H9 (cell line): Measurements from ENCODE around the gene NHP2. TPM values are rescaled to one million over a fixed set of nuclear protein-coding genes. Genes with fewer than 3 reads are reported as not detected.

ENCODE experiments used
- DNase-seq: peaks from one replicate; pipeline ENCODE4 v3.0.0-alpha.2; 2017
- H2AFZ ChIP-seq: one replicate; pipeline ENCODE4 v1.6.1; 2013; ENCODE audit warnings: mild to moderate bottlenecking, low read length, control low read depth, moderate library complexity
- H2AK5ac ChIP-seq: 2 replicates; pipeline ENCODE4 v1.6.1; 2013; ENCODE audit warnings: low read length, control low read depth, mixed read lengths; ENCODE audit not compliant: insufficient read length
- H2BK120ac ChIP-seq: one replicate; pipeline ENCODE4 v1.6.1; 2013; ENCODE audit warnings: low read depth, mild to moderate bottlenecking, low read length, control low read depth, inconsistent platforms; ENCODE audit not compliant: poor library complexity, severe bottlenecking
- H2BK12ac ChIP-seq: 2 replicates; pipeline ENCODE4 v1.6.1; 2013; ENCODE audit warnings: low read length, control low read depth, mixed read lengths, low read depth; ENCODE audit not compliant: insufficient read length
- H2BK15ac ChIP-seq: 2 replicates; pipeline ENCODE4 v1.6.1; 2013; ENCODE audit warnings: low read depth, low read length, control low read depth
- H2BK20ac ChIP-seq: one replicate; pipeline ENCODE4 v1.6.1; 2013; ENCODE audit warnings: low read depth, mild to moderate bottlenecking, low read length, control low read depth, inconsistent platforms; ENCODE audit not compliant: poor library complexity, severe bottlenecking
- H2BK5ac ChIP-seq: 2 replicates; pipeline ENCODE4 v1.6.1; 2013; ENCODE audit warnings: low read length, control low read depth, mixed read lengths; ENCODE audit not compliant: insufficient read length
- H3K14ac ChIP-seq: 2 replicates; pipeline ENCODE4 v1.6.1; 2013; ENCODE audit warnings: low read length, control low read depth; ENCODE audit not compliant: insufficient read depth
- H3K18ac ChIP-seq: 2 replicates; pipeline ENCODE4 v1.6.1; 2013; ENCODE audit warnings: low read depth, mild to moderate bottlenecking, mixed read lengths, low read length, control low read depth; ENCODE audit not compliant: insufficient read length
- H3K23ac ChIP-seq: 2 replicates; pipeline ENCODE4 v1.6.1; 2013; ENCODE audit warnings: low read length, control low read depth, mixed read lengths, low read depth; ENCODE audit not compliant: insufficient read length
- H3K23me2 ChIP-seq: 2 replicates; pipeline ENCODE4 v1.6.1; 2013; ENCODE audit warnings: low read depth, mild to moderate bottlenecking, mixed read lengths, low read length, control low read depth; ENCODE audit not compliant: insufficient read length, poor library complexity, severe bottlenecking
- H3K27ac ChIP-seq: 2 replicates; pipeline ENCODE4 v1.5.1; 2013; ENCODE audit warnings: low read length, control low read depth, mixed read lengths, low read depth; ENCODE audit not compliant: insufficient read length
- H3K27me3 ChIP-seq: 2 replicates; pipeline ENCODE4 v1.6.1; 2013; ENCODE audit warnings: low read length, control low read depth, inconsistent platforms; ENCODE audit not compliant: insufficient read depth
- H3K4ac ChIP-seq: 2 replicates; pipeline ENCODE4 v1.6.1; 2013; ENCODE audit warnings: low read depth, mild to moderate bottlenecking, control low read depth, inconsistent platforms, low read length, moderate library complexity
- H3K4me1 ChIP-seq: 2 replicates; pipeline ENCODE4 v1.6.1; 2013; ENCODE audit warnings: low read length, control low read depth, inconsistent platforms; ENCODE audit not compliant: insufficient read depth
- H3K4me2 ChIP-seq: 2 replicates; pipeline ENCODE4 v1.6.1; 2013; ENCODE audit warnings: low read length, control low read depth, mixed read lengths; ENCODE audit not compliant: insufficient read length, insufficient read depth
- H3K56ac ChIP-seq: 2 replicates; pipeline ENCODE4 v1.6.1; 2013; ENCODE audit warnings: low read depth, mild to moderate bottlenecking, mixed read lengths, low read length, control low read depth; ENCODE audit not compliant: insufficient read length
- H3K79me1 ChIP-seq: 2 replicates; pipeline ENCODE4 v1.6.1; 2013; ENCODE audit warnings: low read depth, mild to moderate bottlenecking, moderate library complexity, low read length, control low read depth, inconsistent platforms; ENCODE audit not compliant: insufficient read depth, poor library complexity, severe bottlenecking
- H3K79me2 ChIP-seq: 2 replicates; pipeline ENCODE4 v1.6.1; 2013; ENCODE audit warnings: low read length, control low read depth, inconsistent platforms; ENCODE audit not compliant: insufficient read depth
- H3K9ac ChIP-seq: 2 replicates; pipeline ENCODE4 v1.6.1; 2013; ENCODE audit warnings: low read length, control low read depth, mixed read lengths; ENCODE audit not compliant: insufficient read length; ENCODE audit errors: extremely low read depth
- H3K9me3 ChIP-seq: one replicate; pipeline ENCODE4 v1.6.1; 2013; ENCODE audit warnings: low read depth, low read length, inconsistent platforms; ENCODE audit not compliant: control insufficient read depth
- H3T11ph ChIP-seq: one replicate; pipeline ENCODE4 v1.6.1; 2013; ENCODE audit warnings: mild to moderate bottlenecking, low read length, control low read depth, inconsistent platforms
- H4K20me1 ChIP-seq: one replicate; pipeline ENCODE4 v1.6.1; 2013; ENCODE audit not compliant: control insufficient read depth, insufficient read length, insufficient read depth
- H4K5ac ChIP-seq: 2 replicates; pipeline ENCODE4 v1.6.1; 2013; ENCODE audit warnings: low read depth, mild to moderate bottlenecking, mixed read lengths, low read length, control low read depth; ENCODE audit not compliant: insufficient read length
- H4K8ac ChIP-seq: replicated peaks from 2 replicates; pipeline ENCODE4 v1.6.1; 2013; ENCODE audit warnings: low read length, control low read depth, mixed read lengths, low read depth; ENCODE audit not compliant: insufficient read length
- H4K91ac ChIP-seq: 2 replicates; pipeline ENCODE4 v1.6.1; 2013; ENCODE audit warnings: low read depth, mild to moderate bottlenecking, moderate library complexity, mixed read lengths, low read length, control low read depth; ENCODE audit not compliant: insufficient read length
- H3K27ac Mint-ChIP-seq, 3 experiments: 2 replicates in 2 of 3; 3 replicates in 1 of 3; pipeline ENCODE4 v1.8.0; 2020 to 2021; ENCODE audit warnings: mixed read lengths in 3 of 3, mild to moderate bottlenecking in 1 of 3, moderate library complexity in 1 of 3
- H3K27me3 Mint-ChIP-seq: 2 replicates; pipeline ENCODE4 v1.8.0; 2021; ENCODE audit warnings: low read depth, mild to moderate bottlenecking, moderate library complexity, mixed read lengths
- H3K36me3 Mint-ChIP-seq, 3 experiments: 2 replicates in 2 of 3; 3 replicates in 1 of 3; pipeline ENCODE4 v1.8.0; 2020 to 2021; ENCODE audit warnings: low read depth in 3 of 3, mixed read lengths in 3 of 3; ENCODE audit not compliant: insufficient read depth in 1 of 3
- H3K4me1 Mint-ChIP-seq, 2 experiments: 2 replicates each; pipeline ENCODE4 v1.8.0; 2020; ENCODE audit warnings: mixed read lengths in 2 of 2
- H3K4me3 Mint-ChIP-seq, 2 experiments: 2 replicates in 1 of 2; 3 replicates in 1 of 2; pipeline ENCODE4 v1.8.0; 2020 to 2021; ENCODE audit warnings: mild to moderate bottlenecking in 2 of 2, mixed read lengths in 2 of 2, moderate library complexity in 1 of 2
- H3K9me3 Mint-ChIP-seq, 2 experiments: 2 replicates in 1 of 2; 3 replicates in 1 of 2; pipeline ENCODE4 v1.8.0; 2020; ENCODE audit warnings: mild to moderate bottlenecking in 2 of 2, mixed read lengths in 2 of 2, moderate library complexity in 1 of 2
- CTCF ChIP-seq: fragments of 200-600 bp; sonication (generic); conservative IDR thresholded peaks from 3 replicates; pipeline ENCODE4 v1.8.0; 2021; ENCODE audit warnings: antibody characterized with exemption, mild to moderate bottlenecking
- WGBS: extraction: QIAGEN DNeasy Blood & Tissue Kit; methylation state at CpG from one replicate; pipeline ENCODE4 v1.1.7; 2013; ENCODE audit warnings: missing lambda C conversion rate, low lambda C conversion rate, mixed read lengths; ENCODE audit not compliant: insufficient read length; ENCODE audit errors: extremely low coverage; 5-methylcytosine and 5-hydroxymethylcytosine counted together
- total RNA-seq: library from RNA; stranded (reverse); gene quantifications from 2 replicates; pipeline ENCODE4 v1.2.1, GENCODE V29; 2021

The NHP2 gene
- total RNA-seq, 1 experiment from 2014 or later, result 232 TPM

GRCh38 chr5:178163772-178164735 lies 10.4 kb upstream of the NHP2 start:
- Histone ChIP-seq H3K9ac (no peak overlapping the region), H4K20me1 (no peaks in the 10 kb centered on the region), H3K9me3 (no peaks in the 10 kb centered on the region), H3K4ac (no peak overlapping the region), H4K91ac (no peak overlapping the region), H2AFZ (no peak overlapping the region), H3K4me2 (peak overlapping the region; percentile 27), H4K8ac (no peak overlapping the region), H2BK5ac (no peak overlapping the region), H3T11ph (no peak overlapping the region), H3K4me1 (no peaks in the 10 kb centered on the region), H2BK12ac (no peak overlapping the region), H3K27ac (no peak overlapping the region), H3K18ac (no peak overlapping the region), H3K23me2 (peaks cover 3% of the 10 kb centered on the region), H4K5ac (no peak overlapping the region), H3K79me2 (no peaks in the 10 kb centered on the region), H2BK15ac (no peak overlapping the region), H2BK20ac (no peak overlapping the region), H3K27me3 (no peaks in the 10 kb centered on the region; the same call in 1 of the 2 replicates), H3K23ac (no peak overlapping the region), H2AK5ac (no peak overlapping the region), H3K56ac (no peak overlapping the region), H2BK120ac (no peak overlapping the region), H3K14ac (no peak overlapping the region), H3K79me1 (no peaks in the 10 kb centered on the region)
- DNase-seq, result peak; percentile 93
- no CpG with 5 or more reads among the region's 33 CpGs for WGBS
- Mint-ChIP-seq H3K9me3 (no peaks in the 10 kb centered on the region), H3K36me3 (no peaks in the 10 kb centered on the region), H3K27ac (no peak overlapping the region; a peak in 1 of 7 replicates), H3K4me3 (peak overlapping the region; percentile 40 to 76), H3K27me3 (peaks cover 32% of the 10 kb centered on the region), H3K4me1 (peaks cover 11% of the 10 kb centered on the region in 2 experiments)
- peak; percentile 100 for TF ChIP-seq CTCF
